DND-41 (cell line): Measurements from ENCODE around the gene ACTR3C.
"Not testable (repeated sequence)": the region's sequence is repeated elsewhere in the genome, so short reads cannot be mapped to it uniquely, and the experiment has no call there.

Experiments used
- CTCF ChIP-seq: IDR thresholded peaks from 2 replicates; pipeline ENCODE4 v1.5.1; 2012; ENCODE audit warnings: borderline replicate concordance, low read length, moderate library complexity, mild to moderate bottlenecking; ENCODE audit not compliant: poor library complexity, severe bottlenecking; ENCODE audit errors: extremely low read depth
- EZH2 ChIP-seq: IDR thresholded peaks from 3 replicates; pipeline ENCODE4 v1.6.1; 2012; ENCODE audit warnings: borderline replicate concordance, low read depth, mild to moderate bottlenecking, moderate library complexity, low read length, inconsistent platforms; ENCODE audit not compliant: severe bottlenecking

DNA sequence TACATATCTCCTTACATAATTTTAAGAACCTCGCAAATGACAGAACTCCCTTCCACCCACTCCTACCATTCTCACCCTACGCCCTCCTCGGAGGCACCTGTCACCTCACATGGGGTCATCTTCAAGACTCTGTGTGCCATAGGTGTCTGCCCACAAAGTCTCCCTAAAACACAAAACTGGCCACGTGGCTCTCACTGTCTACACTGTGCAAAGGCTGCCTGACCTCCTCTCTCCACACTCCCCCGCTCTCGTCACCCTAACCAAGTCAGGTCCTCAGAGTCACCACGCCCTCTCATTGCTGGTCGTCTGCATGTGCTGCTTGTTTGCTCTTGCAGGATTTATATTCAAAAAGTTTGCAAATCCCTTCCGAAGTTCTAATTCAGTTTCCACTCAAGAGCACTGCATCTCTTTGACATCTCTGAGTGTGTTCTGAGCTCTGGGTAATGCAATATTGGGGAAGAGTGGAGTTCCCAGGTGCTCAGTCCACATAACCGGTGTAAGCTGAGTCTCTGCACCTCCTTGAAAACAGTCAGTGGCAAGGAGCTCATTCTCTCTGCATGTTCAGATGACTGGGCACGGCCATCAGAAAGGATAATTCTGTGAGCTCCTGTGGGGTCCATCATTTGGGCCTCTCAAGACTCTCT lies 18.0 kb downstream of the ACTR3C start:
- TF ChIP-seq CTCF, EZH2: not testable (repeated sequence)
